Upper lobe of left lung (tissue), 6 donors: ENCODE results near the gene NEURL1B. TPM values are rescaled to one million over a fixed set of nuclear protein-coding genes. Genes with fewer than 3 reads are reported as not detected.

Experiments used
- ATAC-seq, 2 donors: fragments of 200-7000 bp; cut with Tn5 transposase; one replicate each; pipeline ENCODE4 v1.9.1; 2022; ENCODE audit warnings: mild to moderate bottlenecking in 2 of 2, moderate library complexity in 2 of 2; ENCODE audit not compliant: low FRiP score in 2 of 2
- DNase-seq, 2 donors: peaks; one replicate each; pipeline ENCODE4 v3.0.0-alpha.2; 2019 to 2020
- H3K27ac ChIP-seq, 4 donors: fragments of 200-600 bp; sonication (generic); one replicate each; pipeline ENCODE4 v1.5.1; 2016 to 2019
- H3K27me3 ChIP-seq, 4 donors: fragments of 200-600 bp; sonication (generic); one replicate each; pipeline ENCODE4 v1.5.1; 2017 to 2019
- H3K36me3 ChIP-seq, 4 donors: fragments of 200-600 bp; sonication (generic); one replicate each; pipeline ENCODE4 v1.5.1; 2016 to 2019
- H3K4me1 ChIP-seq, 4 donors: fragments of 200-600 bp; sonication (generic); one replicate each; pipeline ENCODE4 v1.5.1; 2018 to 2019
- H3K4me3 ChIP-seq, 4 donors: fragments of 200-600 bp; sonication (generic); one replicate each; pipeline ENCODE4 v1.5.1; 2017 to 2019; ENCODE audit warnings: mild to moderate bottlenecking in 2 of 4, moderate library complexity in 1 of 4
- H3K9me3 ChIP-seq, 4 donors: fragments of 200-600 bp; sonication (generic); one replicate each; pipeline ENCODE4 v1.5.1; 2018 to 2019
- CTCF ChIP-seq, 6 experiments: fragments of 450-650 bp in 4 of 6; fragments of 200-600 bp in 2 of 6; sonication (generic) in 2 of 6; IDR thresholded peaks; one replicate each; pipeline ENCODE4 v1.5.1; 2016 to 2019; ENCODE audit warnings: antibody characterized with exemption in 6 of 6
- EP300 ChIP-seq, 4 donors: sonication (generic); formaldehyde crosslinking; IDR thresholded peaks; one replicate each; pipeline ENCODE4 v1.5.1; 2017; ENCODE audit warnings: antibody characterized with exemption in 4 of 4, control low read depth in 2 of 4
- POLR2A ChIP-seq, 4 donors: fragments of 450-650 bp; IDR thresholded peaks; one replicate each; pipeline ENCODE4 v1.5.1; 2016 to 2017; ENCODE audit warnings: antibody characterized with exemption in 4 of 4, mild to moderate bottlenecking in 2 of 4
- POLR2AphosphoS5 ChIP-seq, 2 donors: sonication (generic); formaldehyde crosslinking; IDR thresholded peaks; one replicate each; pipeline ENCODE4 v1.5.1; 2017; ENCODE audit warnings: antibody characterized with exemption in 2 of 2
- WGBS, 2 donors: methylation state at CpG; one replicate each; pipeline ENCODE4 v1.1.5; 2017 to 2018; 5-methylcytosine and 5-hydroxymethylcytosine counted together
- total RNA-seq, 6 donors: library from RNA; depleted of rRNA in 4 of 6; stranded (reverse); fragments of >200 nt in 4 of 6; gene quantifications; one replicate each; pipeline versions ENCODE4 v1.1.0 to v1.2.1, GENCODE V29; 2016 to 2021
- donor health status: DM: no; HTN: no; CAD: no; lungs with moderate emphysema.
- donor health status: DM: no; HTN: yes; CAD: no; lungs with severe emphysema.

NEURL1B gene
- total RNA-seq, 6 donors from 2014 or later: 6.3 to 29.4 (median 15.1) TPM

- Histone ChIP-seq H3K27me3 (no peaks in the 10 kb centered on the region), H3K4me3 (no peak overlapping the region), H3K9me3 (no peaks in the 10 kb centered on the region), H3K4me1 (peaks cover 24 to 38% (median 36%) of the 10 kb centered on the region in 4 donors), H3K36me3 (peaks cover 0 to 11% (median 0%) of the 10 kb centered on the region in 4 donors), H3K27ac (peak overlapping the region in 1 of 4 donors; percentile 67)
- DNase-seq: no peak
- no peak for TF ChIP-seq CTCF (IDR thresholded peaks at IDR 0.05)
- no peak for TF ChIP-seq POLR2AphosphoS5 (IDR thresholded peaks at IDR 0.05)
- no peak for TF ChIP-seq EP300 (IDR thresholded peaks at IDR 0.05)
- no peak for TF ChIP-seq POLR2A (IDR thresholded peaks at IDR 0.05)
- 81 to 83% methylated on average over 6 of the region's 6 CpGs for WGBS, 2 donors
- no peak for ATAC-seq
Observed at GRCh38 chr5:172692451-172692850, 51.4 kb downstream of the NEURL1B start.

- peaks cover 26 to 39% (median 36%) of the 10 kb centered on the region in 4 donors for H3K4me1 ChIP-seq
- H3K36me3 ChIP-seq: peaks cover 0 to 11% (median 0%) of the 10 kb centered on the region in 4 donors
- H3K27ac ChIP-seq: peak overlapping the region in 3 of 4 donors; percentile 58 to 67 (median 58)
- WGBS, 2 donors: 41 to 53% methylated on average over 2 of the region's 2 CpGs
- no peaks in the 10 kb centered on the region for H3K9me3 ChIP-seq
- DNase-seq (no peak), ATAC-seq (no peak)
- H3K27me3 ChIP-seq: no peaks in the 10 kb centered on the region
- TF ChIP-seq POLR2A (IDR thresholded peaks at IDR 0.05) (no peak), EP300 (IDR thresholded peaks at IDR 0.05) (no peak), POLR2AphosphoS5 (IDR thresholded peaks at IDR 0.05) (no peak), CTCF (IDR thresholded peaks at IDR 0.05) (no peak)
- H3K4me3 ChIP-seq: no peak overlapping the region
Observed at GRCh38 chr5:172692981-172693380, 51.9 kb downstream of the NEURL1B start.

GRCh38 chr5:172694061-172694460, 53.0 kb downstream of the NEURL1B start:
- DNase-seq (no peak), ATAC-seq (no peak)
- Histone ChIP-seq H3K27ac (peak overlapping the region in 3 of 4 donors; percentile 8 to 58 (median 9)), H3K9me3 (no peaks in the 10 kb centered on the region), H3K4me1 (peaks cover 18 to 30% (median 25%) of the 10 kb centered on the region in 4 donors), H3K4me3 (no peak overlapping the region), H3K36me3 (peaks cover 0 to 11% (median 0%) of the 10 kb centered on the region in 4 donors), H3K27me3 (no peaks in the 10 kb centered on the region)
- TF ChIP-seq EP300 (IDR thresholded peaks at IDR 0.05): no peak
- TF ChIP-seq CTCF (IDR thresholded peaks at IDR 0.05): no peak
- no peak for TF ChIP-seq POLR2A (IDR thresholded peaks at IDR 0.05)
- no peak for TF ChIP-seq POLR2AphosphoS5 (IDR thresholded peaks at IDR 0.05)
- WGBS, 2 donors: 85 to 91% methylated on average over 4 of the region's 4 CpGs

GRCh38 chr5:172694541-172694940, 53.5 kb downstream of the NEURL1B start:
- Histone ChIP-seq H3K27me3 (no peaks in the 10 kb centered on the region), H3K4me1 (peaks cover 14 to 28% (median 21%) of the 10 kb centered on the region in 4 donors), H3K4me3 (no peak overlapping the region), H3K27ac (peak overlapping the region in 3 of 4 donors; percentile 8 to 58 (median 9)), H3K9me3 (no peaks in the 10 kb centered on the region), H3K36me3 (peaks cover 0 to 11% (median 0%) of the 10 kb centered on the region in 4 donors)
- ATAC-seq (no peak), DNase-seq (no peak)
- no peak for TF ChIP-seq POLR2AphosphoS5 (IDR thresholded peaks at IDR 0.05)
- TF ChIP-seq POLR2A (IDR thresholded peaks at IDR 0.05): no peak
- WGBS, 2 donors: 90 to 92% methylated on average over 8 of the region's 8 CpGs

GRCh38 chr5:172695232-172696054, 54.4 kb downstream of the NEURL1B start:
- ATAC-seq (no peak), DNase-seq (no peak)
- Histone ChIP-seq H3K4me1 (peaks cover 19 to 28% (median 21%) of the 10 kb centered on the region in 4 donors), H3K4me3 (no peak overlapping the region), H3K36me3 (peaks cover 0 to 4% (median 0%) of the 10 kb centered on the region in 4 donors), H3K9me3 (no peaks in the 10 kb centered on the region), H3K27me3 (no peaks in the 10 kb centered on the region), H3K27ac (peak overlapping the region; percentile 1 to 85 (median 74))
- WGBS, 2 donors: 76 to 79% methylated on average over 9 to 14 of the region's 14 CpGs
- no peak for TF ChIP-seq POLR2A (IDR thresholded peaks at IDR 0.05)
- TF ChIP-seq CTCF (IDR thresholded peaks at IDR 0.05): no peak
